ENCODE results near the gene TULP1. TPM values are rescaled to one million over a fixed set of nuclear protein-coding genes. Genes with fewer than 3 reads are reported as not detected.

TULP1 gene
- total RNA-seq, 4 donors from 2014 or later: not detected

DNA sequence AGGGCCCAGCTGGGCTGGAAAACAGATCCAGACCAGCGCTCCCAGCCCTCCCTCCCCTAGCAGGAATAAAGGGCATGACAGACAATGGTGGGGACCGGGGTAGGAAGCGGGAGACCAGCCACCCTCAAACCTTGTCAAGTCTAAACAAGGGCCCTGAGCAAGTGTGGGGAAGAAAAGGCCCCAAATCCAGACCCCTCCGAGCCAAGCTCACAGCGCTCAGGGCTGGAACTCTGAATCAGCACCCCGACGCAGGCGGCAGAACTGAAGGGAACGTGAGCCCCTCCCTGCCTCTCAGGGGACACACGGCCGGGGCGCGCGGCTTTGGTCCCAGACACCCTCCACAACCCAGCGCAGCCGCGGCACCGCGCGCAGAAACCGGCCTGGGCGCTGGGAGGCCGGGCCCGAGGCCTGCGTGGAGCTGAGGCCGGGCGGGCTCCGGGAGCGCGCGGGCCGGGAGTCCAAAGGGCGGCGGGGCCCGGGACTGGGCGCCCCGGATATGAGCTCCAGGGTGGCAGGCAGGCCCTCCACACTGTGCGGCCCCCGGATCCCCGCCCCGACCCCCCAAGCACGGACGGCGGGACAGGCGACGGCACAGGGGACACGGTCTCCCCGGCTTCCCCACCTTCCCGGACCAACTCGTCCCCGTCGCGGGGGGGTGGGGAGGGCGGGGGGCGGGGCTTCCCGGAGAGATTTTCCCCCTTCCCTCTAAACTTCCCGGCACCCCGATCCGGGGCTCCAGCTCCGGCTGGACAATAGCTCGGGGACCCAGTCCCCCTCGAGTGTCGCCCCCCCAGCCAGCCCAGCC is 16.5 kb downstream of the TULP1 start:
- TF ChIP-seq, protein P1, sequence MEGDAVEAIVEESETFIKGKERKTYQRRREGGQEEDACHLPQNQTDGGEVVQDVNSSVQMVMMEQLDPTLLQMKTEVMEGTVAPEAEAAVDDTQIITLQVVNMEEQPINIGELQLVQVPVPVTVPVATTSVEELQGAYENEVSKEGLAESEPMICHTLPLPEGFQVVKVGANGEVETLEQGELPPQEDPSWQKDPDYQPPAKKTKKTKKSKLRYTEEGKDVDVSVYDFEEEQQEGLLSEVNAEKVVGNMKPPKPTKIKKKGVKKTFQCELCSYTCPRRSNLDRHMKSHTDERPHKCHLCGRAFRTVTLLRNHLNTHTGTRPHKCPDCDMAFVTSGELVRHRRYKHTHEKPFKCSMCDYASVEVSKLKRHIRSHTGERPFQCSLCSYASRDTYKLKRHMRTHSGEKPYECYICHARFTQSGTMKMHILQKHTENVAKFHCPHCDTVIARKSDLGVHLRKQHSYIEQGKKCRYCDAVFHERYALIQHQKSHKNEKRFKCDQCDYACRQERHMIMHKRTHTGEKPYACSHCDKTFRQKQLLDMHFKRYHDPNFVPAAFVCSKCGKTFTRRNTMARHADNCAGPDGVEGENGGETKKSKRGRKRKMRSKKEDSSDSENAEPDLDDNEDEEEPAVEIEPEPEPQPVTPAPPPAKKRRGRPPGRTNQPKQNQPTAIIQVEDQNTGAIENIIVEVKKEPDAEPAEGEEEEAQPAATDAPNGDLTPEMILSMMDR (IDR thresholded peaks at IDR 0.05; ENCODE audit: low read depth): no peak

GRCh38 chr6:35495258-35496035 is 17.2 kb downstream of the TULP1 start:
- TF ChIP-seq, protein P1 (IDR thresholded peaks at IDR 0.05; ENCODE audit: low read depth): no peak

- TF ChIP-seq, protein P1 (IDR thresholded peaks at IDR 0.05; ENCODE audit: low read depth): no peak
Measured at GRCh38 chr6:35494161-35494563, 18.5 kb downstream of the TULP1 start.

- TF ChIP-seq, protein P1 (IDR thresholded peaks at IDR 0.05; ENCODE audit: low read depth): no peak
Measured at GRCh38 chr6:35493307-35493983, 19.3 kb downstream of the TULP1 start.

- TF ChIP-seq, protein P1 (IDR thresholded peaks at IDR 0.05; ENCODE audit: low read depth): no peak
Measured at GRCh38 chr6:35492974-35493284, 19.8 kb downstream of the TULP1 start.

GRCh38 chr6:35492258-35492973 is 20.3 kb downstream of the TULP1 start:
- TF ChIP-seq, protein P1 (IDR thresholded peaks at IDR 0.05; ENCODE audit: low read depth): no peak
